ENCODE measurements around the gene PBX1. TPM values are rescaled to one million over a fixed set of nuclear protein-coding genes. Genes with fewer than 3 reads are reported as not detected.

The PBX1 gene
- total RNA-seq, 2 donors from 2014 or later = 50.2 to 60.4 TPM

DNA sequence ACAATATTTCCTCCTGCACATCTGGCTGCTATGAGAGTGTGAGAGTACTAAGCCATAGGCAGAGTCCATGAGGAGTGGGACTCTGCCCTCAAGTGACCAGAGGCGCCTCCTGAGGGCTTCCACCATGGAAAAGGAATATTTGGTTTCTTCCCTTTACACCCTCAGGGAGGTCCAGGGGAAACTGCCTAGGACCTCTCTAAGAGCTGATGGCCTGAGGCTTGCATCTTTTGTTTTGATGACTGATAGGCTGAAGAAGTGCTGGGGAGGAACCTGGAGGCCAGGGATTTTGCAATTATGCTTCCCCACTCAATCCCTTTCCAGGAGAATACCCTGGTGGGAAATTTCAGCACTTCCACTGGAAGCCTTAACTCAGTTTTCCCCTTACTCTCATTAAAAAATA lies 111.0 kb downstream of the PBX1 start:
- H3K4me3 ChIP-seq = no peak overlapping the region
- WGBS = 92% methylated on average over 1 of the region's 1 CpG
- H3K9me3 ChIP-seq = no peaks in the 10 kb centered on the region
- H3K27ac ChIP-seq = no peak overlapping the region
- H3K4me1 ChIP-seq (replicated peaks) = no peaks in the 10 kb centered on the region
- H3K36me3 ChIP-seq = no peaks in the 10 kb centered on the region
- no peak for TF ChIP-seq POLR2A (IDR thresholded peaks at IDR 0.05)
- TF ChIP-seq POLR2AphosphoS5 (IDR thresholded peaks at IDR 0.05) = no peak
- TF ChIP-seq, protein P1, sequence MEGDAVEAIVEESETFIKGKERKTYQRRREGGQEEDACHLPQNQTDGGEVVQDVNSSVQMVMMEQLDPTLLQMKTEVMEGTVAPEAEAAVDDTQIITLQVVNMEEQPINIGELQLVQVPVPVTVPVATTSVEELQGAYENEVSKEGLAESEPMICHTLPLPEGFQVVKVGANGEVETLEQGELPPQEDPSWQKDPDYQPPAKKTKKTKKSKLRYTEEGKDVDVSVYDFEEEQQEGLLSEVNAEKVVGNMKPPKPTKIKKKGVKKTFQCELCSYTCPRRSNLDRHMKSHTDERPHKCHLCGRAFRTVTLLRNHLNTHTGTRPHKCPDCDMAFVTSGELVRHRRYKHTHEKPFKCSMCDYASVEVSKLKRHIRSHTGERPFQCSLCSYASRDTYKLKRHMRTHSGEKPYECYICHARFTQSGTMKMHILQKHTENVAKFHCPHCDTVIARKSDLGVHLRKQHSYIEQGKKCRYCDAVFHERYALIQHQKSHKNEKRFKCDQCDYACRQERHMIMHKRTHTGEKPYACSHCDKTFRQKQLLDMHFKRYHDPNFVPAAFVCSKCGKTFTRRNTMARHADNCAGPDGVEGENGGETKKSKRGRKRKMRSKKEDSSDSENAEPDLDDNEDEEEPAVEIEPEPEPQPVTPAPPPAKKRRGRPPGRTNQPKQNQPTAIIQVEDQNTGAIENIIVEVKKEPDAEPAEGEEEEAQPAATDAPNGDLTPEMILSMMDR (IDR thresholded peaks at IDR 0.05) = no peak
- intact Hi-C loops (cut with DNase I) = no loop called here
- no peak for DNase-seq (ENCODE audit: low spot score)
- no peaks in the 10 kb centered on the region for H3K27me3 ChIP-seq (replicated peaks; ENCODE audit: insufficient read depth)

DNA sequence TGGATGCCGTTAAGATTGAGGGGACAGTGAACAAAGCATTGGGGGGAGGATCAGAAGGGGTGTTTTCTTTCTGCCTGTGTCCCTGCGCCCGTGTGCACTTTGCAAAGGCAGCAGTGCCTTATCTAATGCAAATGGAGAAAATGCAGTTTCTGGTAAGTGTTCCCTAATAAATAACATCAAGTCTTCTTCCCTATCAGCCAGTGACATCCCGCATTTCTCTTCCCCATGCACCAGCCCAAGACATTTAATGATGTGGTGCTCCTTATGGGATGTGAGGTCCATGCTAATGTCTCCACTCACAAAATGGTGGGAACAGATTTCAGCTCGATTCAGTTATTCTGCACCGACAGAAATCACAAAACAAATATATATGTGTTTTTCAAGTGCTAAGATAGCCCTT lies 111.8 kb downstream of the PBX1 start:
- Histone ChIP-seq H3K9me3 (no peaks in the 10 kb centered on the region), H3K27ac (no peak overlapping the region), H3K36me3 (no peaks in the 10 kb centered on the region), H3K4me3 (no peak overlapping the region), H3K27me3 (replicated peaks; ENCODE audit: insufficient read depth) (no peaks in the 10 kb centered on the region), H3K4me1 (replicated peaks) (no peaks in the 10 kb centered on the region)
- TF ChIP-seq POLR2A (IDR thresholded peaks at IDR 0.05) (no peak), POLR2AphosphoS5 (IDR thresholded peaks at IDR 0.05) (no peak)
- TF ChIP-seq, protein P1 (IDR thresholded peaks at IDR 0.05) = no peak
- intact Hi-C loops (cut with DNase I) = no loop called here
- 68% methylated on average over 6 of the region's 6 CpGs for WGBS
- DNase-seq (ENCODE audit: low spot score) = no peak

DNA sequence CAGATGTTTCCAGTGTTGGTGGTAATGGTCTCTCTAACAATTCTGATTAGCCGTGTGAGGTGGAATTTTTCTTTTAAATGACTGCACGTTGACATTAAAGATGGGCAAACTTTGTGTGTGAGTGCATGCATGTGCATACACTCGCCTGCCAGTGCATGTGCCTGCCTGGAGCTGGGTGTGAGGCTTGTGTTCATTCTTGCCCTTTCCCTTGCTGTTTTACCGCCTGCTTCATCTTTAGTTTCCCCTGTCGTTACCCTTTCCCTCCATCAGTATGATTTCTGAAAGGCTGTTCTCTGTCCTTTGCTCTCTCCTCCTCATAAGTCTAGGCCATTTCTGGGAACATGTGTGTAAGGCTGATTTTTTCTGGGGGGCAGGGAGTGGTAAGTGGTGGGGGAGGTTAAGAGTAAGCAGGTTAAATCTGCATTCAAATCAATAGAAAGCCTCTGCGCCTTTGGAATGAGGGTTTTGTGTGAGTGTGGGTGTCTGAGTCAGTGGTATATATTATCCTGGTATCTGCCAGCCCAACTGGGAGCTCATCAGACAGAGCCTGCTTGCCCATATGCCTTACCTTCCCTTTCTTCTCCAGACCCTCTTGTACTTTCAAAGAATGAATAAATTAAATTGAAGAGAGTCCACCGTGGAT lies 112.5 kb downstream of the PBX1 start:
- no peak for DNase-seq (ENCODE audit: low spot score)
- H3K4me3 ChIP-seq = no peak overlapping the region
- WGBS = 54% methylated on average over 7 of the region's 7 CpGs
- no peaks in the 10 kb centered on the region for H3K9me3 ChIP-seq
- H3K36me3 ChIP-seq = no peaks in the 10 kb centered on the region
- intact Hi-C loops (cut with DNase I) = no loop called here
- no peak overlapping the region for H3K27ac ChIP-seq
- no peaks in the 10 kb centered on the region for H3K27me3 ChIP-seq (replicated peaks; ENCODE audit: insufficient read depth)
- no peak for TF ChIP-seq POLR2A (IDR thresholded peaks at IDR 0.05)
- TF ChIP-seq, protein P1 (IDR thresholded peaks at IDR 0.05) = no peak
- H3K4me1 ChIP-seq (replicated peaks) = no peaks in the 10 kb centered on the region

- Histone ChIP-seq H3K27me3 (replicated peaks; ENCODE audit: insufficient read depth) (no peaks in the 10 kb centered on the region), H3K36me3 (no peaks in the 10 kb centered on the region), H3K4me3 (no peak overlapping the region), H3K4me1 (replicated peaks) (no peaks in the 10 kb centered on the region), H3K27ac (peak overlapping the region in 1 of 2 donors; percentile 22), H3K9me3 (no peaks in the 10 kb centered on the region)
- DNase-seq (ENCODE audit: low spot score) = no peak
- WGBS = 57% methylated on average over 7 of the region's 7 CpGs
- TF ChIP-seq POLR2A (IDR thresholded peaks at IDR 0.05) (no peak), POLR2AphosphoS5 (IDR thresholded peaks at IDR 0.05) (no peak)
- TF ChIP-seq, protein P1 (IDR thresholded peaks at IDR 0.05) = no peak
- intact Hi-C loops (cut with DNase I) = no loop called here
Observed at GRCh38 chr1:164671966-164672571, 113.1 kb downstream of the PBX1 start.

GRCh38 chr1:164672588-164672987 lies 113.6 kb downstream of the PBX1 start:
- H3K9me3 ChIP-seq = no peaks in the 10 kb centered on the region
- 91% methylated on average over 3 of the region's 3 CpGs for WGBS
- H3K36me3 ChIP-seq = no peaks in the 10 kb centered on the region
- no peak overlapping the region for H3K4me3 ChIP-seq
- H3K4me1 ChIP-seq (replicated peaks) = no peaks in the 10 kb centered on the region
- intact Hi-C loops (cut with DNase I) = no loop called here
- no peaks in the 10 kb centered on the region for H3K27me3 ChIP-seq (replicated peaks; ENCODE audit: insufficient read depth)
- TF ChIP-seq, protein P1 (IDR thresholded peaks at IDR 0.05) = no peak
- TF ChIP-seq POLR2A (IDR thresholded peaks at IDR 0.05) = no peak
- TF ChIP-seq POLR2AphosphoS5 (IDR thresholded peaks at IDR 0.05) = no peak
- no peak for DNase-seq (ENCODE audit: low spot score)
- H3K27ac ChIP-seq = no peak overlapping the region
